ENCODE results near the gene NUP62.

DNA sequence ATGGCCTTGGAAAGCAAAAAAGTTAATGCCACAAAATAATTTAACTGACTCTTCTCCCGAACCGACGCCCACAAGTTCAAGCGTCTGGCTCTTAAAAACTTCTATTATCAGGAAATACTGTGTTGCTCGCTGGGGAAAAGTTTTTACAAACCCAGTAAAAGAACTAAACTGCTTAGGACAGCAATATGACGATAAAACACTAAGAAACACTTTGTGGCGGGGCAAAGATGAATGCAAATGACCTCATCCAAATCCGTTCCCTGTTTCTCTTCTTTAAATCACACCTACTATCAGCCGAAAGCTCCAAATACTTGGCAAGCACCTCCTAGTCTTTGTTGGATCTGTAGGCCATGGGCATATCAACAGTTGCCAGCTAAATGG, 26.8 kb upstream of the NUP62 start:
- no peak for TF ChIP-seq POLR2AphosphoS5 (IDR thresholded peaks at IDR 0.05; ENCODE audit: low read depth, low read length)
- TF ChIP-seq POLR2A (IDR thresholded peaks at IDR 0.05; ENCODE audit: low read depth, low read length), result no peak
